Activated CD8-positive, alpha-beta memory T cell treated with anti-CD3 and anti-CD28 coated beads, Interleukin-2, amount 10 ng/mL, durations not matched to agents 7 days and 5 days (primary cell): ENCODE results near the gene HDAC9. TPM values are rescaled to one million over a fixed set of nuclear protein-coding genes. Genes with fewer than 3 reads are reported as not detected.

Source experiments
- ATAC-seq: fragments of 150-1000 bp; cut with Tn5 transposase; one replicate; pipeline ENCODE4 v1.10.0; 2021; ENCODE audit warnings: moderate library complexity
- CTCF ChIA-PET: fragments of 350-600 bp; sonication (Branson Sonifier 250); formaldehyde crosslinking; loops from one replicate; lab custom pipeline; 2021; ENCODE audit warnings: antibody characterized with exemption; lab: Charles Lee
- DNase-seq: peaks from one replicate; pipeline ENCODE4 v3.0.0-alpha.2; 2020
- H3K27ac Mint-ChIP-seq: one replicate; pipeline ENCODE4 v1.8.0; 2021; ENCODE audit warnings: mild to moderate bottlenecking, mixed read lengths
- H3K27me3 Mint-ChIP-seq: one replicate; pipeline ENCODE4 v1.8.0; 2021; ENCODE audit warnings: mixed read lengths
- H3K36me3 Mint-ChIP-seq: one replicate; pipeline ENCODE4 v1.8.0; 2021; ENCODE audit warnings: mild to moderate bottlenecking, mixed read lengths
- H3K4me1 Mint-ChIP-seq: one replicate; pipeline ENCODE4 v1.8.0; 2021; ENCODE audit warnings: mixed read lengths
- H3K4me3 Mint-ChIP-seq: one replicate; pipeline ENCODE4 v1.8.0; 2021; ENCODE audit warnings: mild to moderate bottlenecking, moderate library complexity, mixed read lengths
- H3K9me3 Mint-ChIP-seq: one replicate; pipeline ENCODE4 v1.8.0; 2022; ENCODE audit warnings: low read depth, mixed read lengths
- total RNA-seq, 2 experiments: library from RNA; stranded (reverse); gene quantifications; one replicate each; pipeline ENCODE4 v1.2.3, GENCODE V29; 2021

The HDAC9 gene
- 1 to 10 TPM in 1 of 2 experiments, under 1 TPM in 1; 0.91 to 2.9 TPM for total RNA-seq

DNA sequence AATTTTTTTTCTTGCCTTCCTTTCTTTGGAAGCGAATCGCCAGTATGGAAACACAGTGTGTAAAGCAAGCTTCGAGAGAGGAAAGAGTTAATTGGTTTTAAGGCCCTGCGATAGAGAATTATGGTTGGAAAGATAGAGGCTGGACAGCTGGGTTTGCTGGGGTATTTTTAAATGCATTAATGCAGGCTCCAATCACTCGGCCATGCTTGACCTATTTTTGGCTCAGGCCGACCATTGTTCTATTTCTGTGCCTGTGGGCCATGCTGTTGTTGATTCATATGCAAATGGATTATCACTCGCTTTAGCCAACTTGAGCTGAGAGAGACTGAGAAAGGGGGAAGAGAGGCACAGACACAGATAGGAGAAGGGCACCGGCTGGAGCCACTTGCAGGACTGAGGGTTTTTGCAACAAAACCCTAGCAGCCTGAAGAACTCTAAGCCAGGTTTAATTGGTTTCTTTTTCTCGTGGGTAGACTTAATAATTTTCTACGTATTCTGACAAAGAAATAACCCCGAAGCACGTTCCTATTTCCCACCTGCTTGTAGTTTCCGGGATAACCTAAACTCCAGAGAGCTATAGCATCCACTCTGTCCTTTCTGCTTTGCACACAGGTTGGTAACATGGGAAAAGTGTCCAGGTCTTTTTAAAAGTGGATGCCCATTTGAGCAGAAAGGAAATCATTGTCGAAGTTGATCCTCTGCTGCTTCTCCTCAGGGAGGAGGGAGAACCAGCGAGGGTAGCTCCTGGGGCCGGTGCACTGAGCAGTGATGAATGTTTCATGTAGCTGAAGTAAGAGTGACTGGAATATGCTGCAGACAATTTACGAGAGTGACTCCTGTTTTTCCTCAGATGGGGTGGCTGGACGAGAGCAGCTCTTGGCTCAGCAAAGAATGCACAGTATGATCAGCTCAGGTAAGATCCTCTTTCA, at the start of gene HDAC9:
TSS of gene HDAC9 (plus strand) at position 338 of the 929 bp plus-strand sequence. CDS start at position 892, 554 bp downstream.
- CTCF ChIA-PET, result interaction anchor here (0.8 to 1.6 kb wide), 4 partner anchors 10 to 138 kb away, joined by 3 read pairs; no protein-coding TSS in a partner anchor
- DNase-seq, result no peak
- H3K27ac Mint-ChIP-seq, result peak within 1 kb of the TSS; percentile 10

DNA sequence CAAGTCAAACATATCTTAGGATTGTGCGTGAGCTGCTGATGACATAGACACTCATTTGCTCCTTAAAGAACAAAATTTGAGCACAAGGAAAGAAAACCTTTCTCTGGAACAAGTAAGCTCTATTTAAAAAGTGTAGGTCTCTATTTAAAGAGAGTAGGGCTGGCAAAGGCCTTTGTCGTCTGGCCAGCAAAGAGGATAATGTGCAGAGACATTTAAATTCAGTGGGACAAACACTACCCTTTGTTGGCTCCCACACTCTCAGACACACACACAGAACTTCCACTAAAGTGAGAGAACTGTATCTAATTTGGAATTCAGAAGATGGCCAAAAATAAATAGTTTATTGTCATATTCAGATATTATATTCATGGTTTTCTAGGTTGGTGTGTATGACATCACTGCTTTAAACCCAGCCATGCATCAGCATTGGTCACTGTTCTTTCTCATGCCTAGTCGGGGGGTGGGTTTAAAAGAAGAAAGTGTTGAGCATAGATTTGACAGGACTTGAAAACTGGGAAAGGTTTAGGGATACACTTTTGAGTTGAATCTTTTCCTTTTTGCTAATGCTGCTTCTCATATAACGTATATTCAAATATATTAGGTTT, 49.5 kb upstream of the HDAC9 start:
- Mint-ChIP-seq H3K27ac (no peak overlapping the region), H3K9me3 (no peaks in the 10 kb centered on the region), H3K4me3 (no peak overlapping the region)

More for the DNA sequence above, at the start of gene HDAC9:
- Mint-ChIP-seq H3K4me1 (peaks cover 13% of the 10 kb centered on the region), H3K9me3 (peaks cover 2% of the 10 kb centered on the region), H3K4me3 (peak within 1 kb of the TSS; percentile 55), H3K36me3 (no peaks in the 10 kb centered on the region), H3K27me3 (no peaks in the 10 kb centered on the region)
- ATAC-seq, result no peak

DNA sequence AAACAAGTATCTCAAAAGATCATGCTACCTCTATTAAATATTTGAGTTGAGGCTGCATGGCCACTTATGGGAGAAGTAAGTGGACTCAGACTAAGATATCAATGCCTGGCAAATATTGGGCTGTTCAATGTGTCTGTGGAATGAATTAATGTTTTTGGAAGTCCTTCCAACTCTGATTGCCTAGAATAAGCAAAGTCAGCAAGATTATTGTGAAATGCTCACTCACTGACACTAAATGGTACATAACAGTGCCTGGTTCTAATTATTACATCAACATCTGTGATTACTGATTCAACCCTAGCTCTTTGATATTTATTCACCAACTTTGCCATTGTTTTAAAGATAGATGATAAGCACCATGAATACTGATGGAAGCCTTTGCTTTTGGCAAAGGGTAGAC, 45.5 kb upstream of the HDAC9 start:
- Mint-ChIP-seq H3K27ac (no peak overlapping the region), H3K4me1 (no peaks in the 10 kb centered on the region), H3K36me3 (no peaks in the 10 kb centered on the region), H3K27me3 (no peaks in the 10 kb centered on the region), H3K9me3 (no peaks in the 10 kb centered on the region), H3K4me3 (no peak overlapping the region)
- CTCF ChIA-PET, result no interaction called here
- ATAC-seq (no peak), DNase-seq (no peak)

More for the DNA sequence above, 49.5 kb upstream of the HDAC9 start:
- no peak for DNase-seq
- Mint-ChIP-seq H3K36me3 (no peaks in the 10 kb centered on the region), H3K27me3 (no peaks in the 10 kb centered on the region), H3K4me1 (no peaks in the 10 kb centered on the region)
- no peak for ATAC-seq
- CTCF ChIA-PET, result no interaction called here

DNA sequence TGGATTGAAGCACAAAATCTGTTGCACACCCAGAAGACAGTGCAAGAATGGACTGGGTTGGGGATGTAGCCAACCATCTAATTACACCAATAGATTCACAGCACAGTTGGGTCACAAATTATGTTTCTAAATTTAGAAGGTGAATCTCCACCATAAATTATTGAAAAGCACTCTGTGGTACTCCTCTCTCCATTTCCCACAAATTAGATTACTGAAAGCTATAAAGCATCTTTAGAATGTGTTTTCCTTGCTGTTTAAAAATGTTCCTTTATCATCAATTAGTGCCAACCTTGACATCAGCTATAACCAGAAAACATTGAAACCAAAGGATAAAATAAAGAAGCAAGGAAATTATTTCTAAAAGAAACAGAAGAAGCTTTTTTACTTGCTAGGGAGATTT, 39.9 kb upstream of the HDAC9 start:
- no peak for DNase-seq
- Mint-ChIP-seq H3K4me3 (no peak overlapping the region), H3K27me3 (no peaks in the 10 kb centered on the region), H3K36me3 (no peaks in the 10 kb centered on the region), H3K27ac (no peak overlapping the region), H3K9me3 (no peaks in the 10 kb centered on the region), H3K4me1 (no peaks in the 10 kb centered on the region)
- ATAC-seq, result no peak
- CTCF ChIA-PET, result no interaction called here

DNA sequence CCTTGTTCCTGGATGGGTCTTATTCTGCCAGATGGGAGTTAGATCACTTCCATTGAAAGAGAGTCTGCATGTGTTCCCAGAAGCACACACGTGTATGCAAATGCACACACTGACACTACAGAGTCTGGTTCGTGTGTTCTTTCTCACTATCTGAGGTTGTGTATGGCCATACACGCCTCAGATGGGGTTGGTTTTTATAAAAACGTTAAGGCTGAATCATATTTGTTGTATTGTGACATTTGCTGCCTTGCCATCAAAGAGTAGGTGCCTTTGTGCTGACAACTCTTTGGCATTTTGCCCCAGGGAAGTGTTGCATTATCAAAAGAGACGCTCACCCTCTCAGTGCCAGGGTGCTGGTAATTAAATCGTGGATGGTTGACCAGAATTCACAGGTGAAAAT, 37.7 kb upstream of the HDAC9 start:
- Mint-ChIP-seq H3K27ac (no peak overlapping the region), H3K4me1 (peaks cover 2% of the 10 kb centered on the region), H3K36me3 (no peaks in the 10 kb centered on the region), H3K9me3 (no peaks in the 10 kb centered on the region), H3K4me3 (no peak overlapping the region), H3K27me3 (no peaks in the 10 kb centered on the region)
- no peak for DNase-seq
- ATAC-seq, result no peak
- CTCF ChIA-PET, result no interaction called here

DNA sequence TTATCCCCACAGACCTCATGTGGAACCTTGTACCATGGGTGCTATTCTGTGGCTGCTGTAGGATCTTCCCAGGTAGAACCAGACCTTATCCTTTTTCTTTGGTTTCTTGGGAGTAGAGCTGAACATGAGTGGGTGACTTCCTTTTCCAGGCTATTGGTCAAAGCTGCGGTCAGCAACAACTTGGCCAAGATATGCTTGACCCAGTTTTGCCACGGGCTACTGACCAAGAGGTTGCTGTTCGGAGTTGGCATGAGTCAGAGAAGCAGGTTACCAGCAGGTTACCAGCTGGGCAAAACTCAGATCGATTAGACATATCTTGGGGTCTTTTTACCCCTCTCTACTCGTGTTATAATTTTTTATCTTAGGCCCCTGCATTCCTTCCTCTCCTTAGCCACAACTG, 36.7 kb upstream of the HDAC9 start:
- ATAC-seq, result no peak
- no peak for DNase-seq
- H3K36me3 Mint-ChIP-seq, result no peaks in the 10 kb centered on the region
- H3K27me3 Mint-ChIP-seq, result no peaks in the 10 kb centered on the region
- H3K27ac Mint-ChIP-seq, result no peak overlapping the region
- peaks cover 2% of the 10 kb centered on the region for H3K4me1 Mint-ChIP-seq
- H3K9me3 Mint-ChIP-seq, result no peaks in the 10 kb centered on the region
- CTCF ChIA-PET, result no interaction called here
- H3K4me3 Mint-ChIP-seq, result no peak overlapping the region

DNA sequence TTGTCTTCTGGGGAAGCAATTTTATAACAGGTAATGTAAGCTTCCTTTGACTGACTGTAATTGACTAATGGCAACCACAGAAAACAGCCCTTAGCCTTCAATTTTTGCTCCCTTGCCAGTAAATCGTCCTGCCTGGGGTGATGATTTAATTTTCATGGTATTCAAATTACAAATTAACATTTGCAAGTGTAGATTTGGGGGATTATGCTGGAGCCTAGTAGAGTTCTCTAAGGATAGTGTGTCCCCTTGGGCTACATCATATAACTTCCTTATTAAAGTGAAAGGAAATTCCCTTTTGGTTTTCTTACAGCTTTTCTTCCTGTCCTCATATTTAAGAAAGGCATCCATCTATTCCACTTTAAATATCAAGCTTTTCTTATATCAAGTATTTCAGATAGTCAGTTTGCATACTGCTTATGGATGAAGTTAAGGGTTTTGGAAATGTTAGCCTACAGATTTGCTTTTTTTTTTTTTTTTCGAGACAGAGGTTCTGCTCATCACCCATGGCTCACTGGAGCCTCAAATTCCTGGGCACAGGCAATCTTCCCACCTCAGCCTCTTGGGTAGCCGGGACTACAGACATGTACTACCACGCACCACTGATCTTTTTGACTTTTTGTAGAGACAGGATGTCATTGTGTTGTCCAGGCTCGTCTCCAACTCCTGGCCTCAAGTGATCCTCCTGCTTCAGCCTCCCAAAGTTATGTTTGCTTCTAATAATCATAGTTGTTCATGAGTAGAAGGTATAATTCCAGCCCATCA, 35.9 kb upstream of the HDAC9 start:
- H3K4me3 Mint-ChIP-seq, result no peak overlapping the region
- CTCF ChIA-PET, result interaction anchor here (0.8 kb wide), 1 partner anchor 46 kb away, joined by 3 read pairs; no protein-coding TSS in a partner anchor
- H3K9me3 Mint-ChIP-seq, result no peaks in the 10 kb centered on the region
- H3K36me3 Mint-ChIP-seq, result no peaks in the 10 kb centered on the region
- no peak overlapping the region for H3K27ac Mint-ChIP-seq
- H3K27me3 Mint-ChIP-seq, result no peaks in the 10 kb centered on the region
- peaks cover 2% of the 10 kb centered on the region for H3K4me1 Mint-ChIP-seq
- DNase-seq (no peak), ATAC-seq (no peak)

DNA sequence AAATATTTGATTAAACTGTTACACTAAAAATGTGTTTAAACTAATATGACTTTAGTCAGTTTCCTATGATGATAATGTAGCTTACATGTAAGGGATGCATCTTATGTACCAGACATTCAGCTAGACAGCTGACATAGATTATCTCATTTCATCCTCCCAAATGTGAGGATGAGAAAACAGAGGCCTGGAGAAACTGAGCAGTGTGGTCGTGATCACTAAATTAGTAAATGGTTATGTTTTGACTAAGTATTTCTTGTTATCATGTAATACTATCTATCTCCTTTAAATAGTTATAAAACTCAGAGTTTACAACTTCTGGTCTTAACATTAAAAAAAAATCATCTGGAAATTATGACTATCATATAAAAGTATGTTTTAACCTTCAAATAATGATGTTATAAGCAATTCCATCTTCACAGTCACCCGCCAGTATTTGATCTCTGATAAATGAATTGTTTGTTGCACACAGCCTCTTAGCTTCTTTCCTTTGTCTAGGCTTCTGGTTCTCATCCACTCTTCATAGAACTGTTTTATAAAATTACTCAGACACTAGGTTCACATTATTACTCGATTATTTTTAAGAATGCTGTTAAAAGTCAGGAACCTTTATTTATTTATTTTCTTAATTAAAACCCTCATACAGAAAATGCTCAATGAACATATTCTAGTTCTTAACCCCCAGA, 33.6 kb upstream of the HDAC9 start:
- Mint-ChIP-seq H3K4me1 (peaks cover 2% of the 10 kb centered on the region), H3K27ac (no peak overlapping the region), H3K27me3 (no peaks in the 10 kb centered on the region), H3K36me3 (no peaks in the 10 kb centered on the region), H3K9me3 (no peaks in the 10 kb centered on the region), H3K4me3 (no peak overlapping the region)
- ATAC-seq, result no peak
- CTCF ChIA-PET, result no interaction called here
- no peak for DNase-seq

DNA sequence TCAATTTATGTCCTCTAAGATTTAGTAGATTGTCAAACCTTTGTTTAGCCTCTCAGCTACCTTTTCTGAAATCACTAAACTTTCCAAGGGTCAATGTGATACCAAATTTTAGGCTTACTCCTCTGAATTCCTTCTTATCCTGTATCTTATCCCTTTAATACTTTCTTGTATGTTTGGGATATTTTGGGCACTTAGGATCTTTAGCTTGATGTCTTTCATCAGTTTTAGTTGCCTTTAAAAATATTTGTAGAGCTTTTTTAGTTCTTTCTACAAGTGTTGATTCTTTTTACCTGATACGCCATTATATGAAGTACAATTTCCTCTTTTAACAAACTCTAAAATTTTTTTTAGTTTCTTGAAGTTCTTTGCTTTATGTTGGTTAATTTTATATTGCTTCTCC, 30.7 kb upstream of the HDAC9 start:
- no peaks in the 10 kb centered on the region for H3K36me3 Mint-ChIP-seq
- H3K9me3 Mint-ChIP-seq, result no peaks in the 10 kb centered on the region
- DNase-seq (no peak), ATAC-seq (no peak)
- H3K4me3 Mint-ChIP-seq, result no peak overlapping the region
- H3K4me1 Mint-ChIP-seq, result peaks cover 4% of the 10 kb centered on the region
- CTCF ChIA-PET, result no interaction called here
- no peaks in the 10 kb centered on the region for H3K27me3 Mint-ChIP-seq
- H3K27ac Mint-ChIP-seq, result no peak overlapping the region

DNA sequence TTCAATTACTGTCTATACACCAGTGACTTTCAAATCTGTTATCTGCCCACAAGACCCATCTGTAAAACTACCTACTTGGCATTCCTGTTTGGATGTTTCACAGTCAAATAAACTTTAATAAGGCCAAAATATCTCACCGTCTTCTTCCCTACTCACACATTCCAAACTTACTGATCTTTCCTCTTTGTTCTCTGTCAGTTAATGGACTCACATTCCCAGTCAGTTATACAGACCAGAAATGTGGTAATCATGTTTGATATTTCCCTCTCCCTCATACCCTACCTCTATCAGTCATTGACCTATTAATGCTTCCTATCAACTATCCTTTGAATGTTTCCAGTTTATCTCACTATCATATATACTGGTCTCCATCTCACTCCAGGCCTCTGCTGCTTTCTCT, 28.5 kb upstream of the HDAC9 start:
- Mint-ChIP-seq H3K4me1 (peaks cover 4% of the 10 kb centered on the region), H3K27me3 (no peaks in the 10 kb centered on the region), H3K36me3 (no peaks in the 10 kb centered on the region), H3K27ac (no peak overlapping the region), H3K9me3 (no peaks in the 10 kb centered on the region), H3K4me3 (no peak overlapping the region)
- DNase-seq (no peak), ATAC-seq (no peak)
- CTCF ChIA-PET, result no interaction called here

DNA sequence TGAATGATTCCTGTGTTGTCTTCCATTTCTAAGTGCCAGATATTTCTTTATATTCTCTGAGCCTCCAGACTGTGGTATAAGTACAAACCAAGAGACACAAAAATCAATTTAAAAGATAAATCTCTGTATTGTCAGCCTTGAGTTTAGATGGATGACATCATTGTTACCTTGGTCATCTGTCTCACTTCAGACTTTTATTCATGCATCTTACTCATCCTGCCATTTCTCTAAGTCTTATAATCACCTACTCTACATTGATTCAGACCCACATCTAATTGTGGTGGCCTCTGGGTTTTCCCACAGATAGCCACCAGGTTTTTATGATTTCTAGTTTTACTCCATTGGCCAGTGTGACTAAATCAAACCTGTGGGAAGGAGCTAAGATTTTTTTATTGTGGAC, 26.8 kb upstream of the HDAC9 start:
- Mint-ChIP-seq H3K4me1 (peaks cover 2% of the 10 kb centered on the region), H3K9me3 (no peaks in the 10 kb centered on the region), H3K27ac (no peak overlapping the region), H3K27me3 (no peaks in the 10 kb centered on the region), H3K36me3 (no peaks in the 10 kb centered on the region), H3K4me3 (no peak overlapping the region)
- DNase-seq, result no peak
- CTCF ChIA-PET, result no interaction called here
- ATAC-seq, result no peak

DNA sequence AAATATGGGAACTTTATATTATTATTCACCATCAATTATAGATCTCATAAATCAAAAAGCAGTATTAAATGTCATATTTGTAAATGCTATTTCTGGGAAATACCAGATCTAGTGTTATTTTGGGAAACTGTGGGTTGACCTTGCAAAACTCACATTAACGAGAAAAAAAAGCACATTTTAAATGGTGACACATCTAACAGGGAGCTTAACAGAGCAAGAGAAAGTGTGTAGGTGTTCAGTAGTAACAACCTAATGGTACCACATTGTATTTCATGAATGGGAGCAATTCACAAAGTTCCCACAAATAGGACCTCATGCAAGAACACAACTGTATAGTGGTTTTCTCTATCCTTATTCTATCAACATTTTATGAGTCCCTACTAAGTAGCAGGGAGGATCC, 26.2 kb upstream of the HDAC9 start:
- ATAC-seq (no peak), DNase-seq (no peak)
- H3K27me3 Mint-ChIP-seq, result no peaks in the 10 kb centered on the region
- H3K27ac Mint-ChIP-seq, result no peak overlapping the region
- H3K4me3 Mint-ChIP-seq, result no peak overlapping the region
- H3K4me1 Mint-ChIP-seq, result peaks cover 2% of the 10 kb centered on the region
- no peaks in the 10 kb centered on the region for H3K36me3 Mint-ChIP-seq
- CTCF ChIA-PET, result no interaction called here
- H3K9me3 Mint-ChIP-seq, result no peaks in the 10 kb centered on the region
